ENCODE data around the gene ADAMTS7.
"Not testable (repeated sequence)": the region's sequence is repeated elsewhere in the genome, so short reads cannot be mapped to it uniquely, and the experiment has no call there.

ADAMTS7 gene

DNA sequence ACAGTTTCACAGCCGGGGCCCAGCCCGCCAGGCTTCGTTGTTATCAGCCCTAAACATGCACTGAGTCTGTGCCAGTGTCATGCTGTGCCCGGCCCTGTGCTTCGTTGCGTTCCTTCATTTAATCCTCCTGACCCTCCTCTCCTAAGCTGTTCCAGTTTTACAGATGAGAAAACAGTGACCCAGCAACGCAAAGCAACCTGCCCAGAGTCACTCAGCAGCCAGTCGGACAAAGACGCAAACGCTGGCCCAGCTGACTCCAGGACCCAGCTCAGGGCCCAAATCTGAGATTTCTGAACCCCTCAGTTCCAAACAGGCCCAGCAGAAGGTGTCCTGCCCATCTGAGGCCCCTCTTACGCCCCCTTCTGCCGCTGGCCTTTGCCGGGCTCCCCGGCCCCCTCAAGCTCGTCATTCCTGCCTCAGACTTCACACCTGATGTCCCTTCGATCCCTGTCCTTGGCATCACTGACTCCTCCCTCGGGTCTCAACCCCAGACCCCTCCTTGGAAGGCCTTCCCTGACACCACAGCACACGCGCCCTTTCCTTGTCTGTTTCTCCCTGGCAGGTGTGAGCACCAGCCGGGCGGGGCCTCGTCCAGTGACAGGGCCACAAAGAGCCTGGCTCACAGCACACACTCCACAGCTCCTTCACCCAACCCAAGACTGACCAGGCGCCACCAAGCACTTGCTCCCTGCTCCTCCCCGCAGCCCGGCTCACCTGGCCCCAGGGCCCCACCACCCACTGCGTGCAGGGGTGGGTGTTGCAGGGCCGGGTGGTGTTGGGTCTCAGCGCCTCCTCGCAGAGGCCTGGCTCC, 48.1 kb downstream of the ADAMTS7 start:
- no peak for DNase-seq

DNA sequence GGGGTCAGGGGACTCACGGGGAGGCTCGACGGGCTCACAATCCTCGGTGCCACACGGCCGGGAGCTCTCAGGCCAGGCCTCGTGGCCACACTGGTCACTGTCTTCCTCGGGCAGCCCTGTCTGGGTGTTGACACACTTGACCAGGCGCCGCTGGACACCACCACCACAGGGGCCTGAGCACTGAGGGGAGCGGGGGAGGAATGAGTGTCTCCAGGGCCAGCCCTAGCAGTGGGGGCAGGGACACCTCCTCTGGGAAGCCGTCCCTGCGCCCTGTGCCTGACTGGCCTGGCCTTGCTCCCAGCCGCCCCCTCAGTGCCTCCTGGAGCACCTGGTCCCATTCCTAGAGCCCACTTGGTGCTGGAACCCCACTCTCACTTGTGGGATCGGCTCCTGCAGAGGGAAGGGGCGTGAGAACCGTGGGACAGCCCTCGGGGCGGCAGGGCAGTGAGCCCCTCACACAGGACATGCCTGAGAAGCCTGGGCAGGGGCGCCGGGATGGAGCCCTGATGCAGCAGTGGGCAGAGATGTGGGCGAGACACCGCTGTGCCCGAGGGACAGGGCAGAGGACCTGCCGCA, 48.8 kb downstream of the ADAMTS7 start:
- not testable (repeated sequence) for DNase-seq

DNA sequence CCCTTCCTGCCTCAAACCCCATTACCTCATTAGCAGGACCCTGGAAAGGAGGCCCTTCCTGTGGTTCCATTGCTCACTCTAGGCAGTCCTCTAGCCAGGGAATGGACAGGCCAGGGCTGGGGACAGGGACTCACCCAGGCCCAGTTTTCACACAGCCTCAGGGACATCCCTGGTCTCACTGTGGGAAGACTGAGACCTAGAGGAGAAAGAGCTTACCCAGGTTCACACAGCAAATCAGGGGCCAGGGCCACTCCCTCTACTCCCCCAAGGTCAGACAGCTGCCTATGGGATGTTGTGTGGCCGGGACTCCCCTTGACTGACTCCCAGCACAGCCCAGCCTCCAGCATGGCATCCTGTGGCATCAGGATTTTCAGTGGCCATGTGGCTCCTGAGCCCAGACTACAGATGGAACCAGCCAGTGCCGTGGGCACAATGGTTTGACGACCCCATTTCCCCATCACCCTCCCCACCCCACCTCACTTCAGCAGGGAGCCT, 49.3 kb downstream of the ADAMTS7 start:
- DNase-seq, result no peak

DNA sequence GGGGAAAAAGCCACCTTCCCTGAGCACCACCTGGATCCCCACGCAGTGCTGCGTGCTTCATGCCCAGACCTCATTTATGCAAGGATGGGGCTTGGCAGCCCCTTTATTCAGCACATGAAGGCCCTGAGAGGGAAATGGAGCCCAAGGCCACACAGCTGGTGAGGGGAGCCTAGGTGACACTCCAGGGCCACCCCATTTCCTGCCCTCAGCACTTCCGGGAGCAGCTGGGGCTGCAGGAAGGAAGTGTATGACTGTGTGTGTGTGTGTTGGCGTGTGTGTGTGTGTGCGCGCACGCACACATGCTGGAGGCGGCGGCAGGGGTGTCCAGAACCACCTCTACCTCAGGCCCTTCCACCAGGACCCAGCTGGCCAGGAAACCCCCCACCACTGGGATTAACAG, 49.8 kb downstream of the ADAMTS7 start:
- DNase-seq, result peak; percentile 61

DNA sequence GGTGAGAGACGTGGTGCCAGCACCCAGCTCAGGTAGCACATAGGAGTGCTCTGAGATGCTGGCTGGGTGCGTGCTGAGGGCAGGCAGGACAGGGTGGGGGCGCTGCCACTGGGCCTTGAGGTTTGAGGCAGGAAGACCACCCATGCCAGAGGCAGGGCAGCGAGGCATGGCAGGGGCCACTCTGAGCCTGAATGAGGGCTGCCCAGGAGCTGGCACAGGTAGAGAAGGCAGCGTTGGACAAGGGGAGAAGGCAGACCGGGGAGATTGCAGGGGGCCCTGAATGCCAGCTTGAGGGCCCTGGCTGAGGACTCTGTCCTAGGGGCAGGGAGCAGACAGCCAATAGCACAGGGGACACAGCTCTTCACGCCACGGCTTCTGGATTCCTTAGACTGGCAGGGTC, 50.2 kb downstream of the ADAMTS7 start:
- DNase-seq, result no peak

DNA sequence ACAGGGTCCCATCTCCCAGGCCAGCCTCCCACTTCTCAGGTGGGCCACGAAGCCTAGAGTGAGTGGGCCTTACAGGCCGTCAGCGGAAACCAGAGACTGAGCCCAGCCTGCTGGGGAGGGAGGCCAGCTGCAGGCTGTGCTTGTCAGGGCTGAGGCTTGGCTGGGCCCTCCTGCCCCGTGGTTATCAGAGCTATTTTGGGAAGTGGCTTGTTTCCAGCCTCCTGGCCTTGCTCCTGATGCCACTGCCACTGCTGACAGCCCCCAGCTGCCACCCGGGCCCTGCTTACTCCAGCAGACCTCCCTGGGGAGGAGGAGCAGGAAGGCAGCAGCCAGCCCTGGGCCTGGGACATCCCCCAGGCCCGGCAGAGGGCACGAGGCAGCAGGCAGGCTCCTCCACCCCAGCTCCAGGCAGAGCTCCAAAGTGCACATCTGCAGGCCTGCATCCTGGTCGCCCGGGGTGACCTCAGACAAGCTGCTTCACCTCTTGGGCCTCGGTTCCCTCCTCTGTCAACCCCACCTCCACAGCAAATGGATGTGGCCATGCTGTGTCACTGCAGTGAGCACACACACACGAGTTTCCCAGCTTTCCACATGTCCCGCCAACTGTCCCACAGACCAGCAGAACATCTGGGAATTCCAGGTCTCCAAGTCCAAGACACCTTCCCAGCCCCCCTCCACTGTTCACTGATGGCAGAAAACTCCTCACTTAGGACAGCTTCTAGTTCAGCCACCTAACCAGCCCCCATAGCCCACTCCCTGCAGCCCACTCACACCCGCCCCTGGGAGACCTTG, 51.0 kb downstream of the ADAMTS7 start:
- DNase-seq, result not testable (repeated sequence)

DNA sequence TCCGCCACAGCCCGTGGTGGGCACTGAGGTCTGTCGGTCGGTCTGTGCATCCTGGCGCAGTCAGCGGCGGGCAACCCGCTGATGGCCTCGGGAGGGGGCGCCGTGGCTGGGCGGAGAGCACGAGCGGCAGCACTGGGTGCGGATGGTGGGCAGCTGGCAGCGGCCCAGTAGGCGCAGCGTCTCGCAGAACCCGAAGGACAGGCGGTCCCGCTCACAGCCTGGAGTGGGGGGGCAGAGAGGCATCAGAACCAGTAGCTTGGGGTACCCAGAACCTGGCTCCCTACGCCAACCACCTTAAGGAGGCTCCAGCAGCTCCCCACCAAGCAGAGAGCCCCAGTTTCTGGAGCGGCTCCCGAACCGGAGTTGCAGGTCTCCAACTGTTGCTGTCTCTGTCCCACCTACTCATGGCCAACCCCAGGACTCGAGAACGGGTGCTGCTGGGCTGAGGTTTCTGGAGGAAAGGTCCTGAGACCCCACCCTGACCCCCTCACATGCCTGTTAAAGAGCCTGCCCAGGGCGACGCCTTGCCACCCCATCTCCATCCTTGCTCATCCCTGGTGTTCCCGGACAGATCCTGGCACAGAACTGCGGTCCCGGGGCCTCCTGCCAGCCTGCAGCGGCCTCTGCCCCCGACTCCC, 51.8 kb downstream of the ADAMTS7 start:
- not testable (repeated sequence) for DNase-seq

DNA sequence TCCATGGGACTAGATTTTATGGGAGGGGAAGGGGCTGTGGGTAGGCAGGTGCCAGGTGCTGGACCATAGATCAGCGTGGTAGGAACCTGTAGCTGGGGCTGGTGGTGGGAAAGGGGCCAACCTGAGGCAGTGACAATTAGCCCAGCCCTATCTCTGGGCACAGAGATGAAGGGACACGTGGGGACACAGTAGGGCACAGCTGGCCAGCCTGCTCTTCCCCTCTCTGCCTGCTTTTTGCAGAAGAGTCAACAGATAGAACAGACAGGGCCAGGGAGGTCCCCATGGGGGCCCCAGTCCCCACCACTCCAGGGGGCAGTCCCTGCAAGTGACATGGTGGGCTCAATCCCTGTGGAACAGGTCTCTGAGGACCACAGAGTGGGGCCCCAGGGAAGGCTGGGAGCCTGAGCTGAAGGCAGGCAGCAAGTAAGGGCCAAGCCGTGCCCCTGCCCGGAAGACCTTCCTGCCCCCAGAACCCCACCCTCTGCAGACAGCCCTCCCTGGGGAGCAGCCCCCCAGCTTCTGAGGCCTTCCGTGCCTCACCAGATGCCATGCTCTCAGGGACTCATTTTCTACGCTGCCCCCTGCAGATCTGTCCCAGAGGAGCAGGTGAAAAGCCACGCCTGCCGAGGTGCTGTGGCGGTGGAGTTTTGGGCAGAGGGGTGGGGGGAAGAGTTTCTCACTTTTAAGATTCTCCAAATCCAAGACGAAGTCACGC, 52.6 kb downstream of the ADAMTS7 start:
- DNase-seq, result not testable (repeated sequence)

DNA sequence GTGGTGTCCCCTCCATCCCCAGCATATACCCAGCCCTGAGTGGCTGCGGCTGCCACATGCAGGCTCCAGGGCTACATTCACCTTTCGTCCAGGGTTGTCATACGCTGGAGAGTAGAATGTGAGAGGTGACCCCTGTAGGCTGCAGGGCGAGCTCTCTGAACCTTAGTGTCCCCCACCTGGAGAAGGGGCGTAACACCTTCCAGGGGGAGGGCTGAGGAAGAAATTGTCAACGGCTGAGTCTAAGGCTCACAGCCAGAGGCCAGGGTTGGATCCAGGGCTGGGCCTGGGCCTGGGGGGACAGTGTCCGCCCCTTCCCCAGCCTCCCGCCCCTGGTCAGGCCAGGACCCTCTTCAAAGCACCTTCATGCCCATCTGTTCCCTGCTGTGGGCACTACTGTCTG, 53.2 kb downstream of the ADAMTS7 start:
- DNase-seq, result not testable (repeated sequence)

DNA sequence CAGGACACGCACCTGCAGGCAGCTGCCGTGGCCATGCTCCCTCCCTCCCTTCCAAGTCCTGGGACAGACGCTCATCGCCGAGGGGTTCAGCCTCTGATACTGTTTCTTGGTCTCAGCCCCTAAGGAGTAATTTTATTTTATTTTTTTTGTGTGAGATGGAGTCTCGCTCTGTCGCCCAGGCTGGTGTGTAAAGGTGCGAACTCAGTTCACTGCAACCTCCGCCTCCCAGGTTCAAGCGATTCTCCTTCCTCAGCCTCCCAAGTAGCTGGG, 53.7 kb downstream of the ADAMTS7 start:
- DNase-seq, result no peak

DNA sequence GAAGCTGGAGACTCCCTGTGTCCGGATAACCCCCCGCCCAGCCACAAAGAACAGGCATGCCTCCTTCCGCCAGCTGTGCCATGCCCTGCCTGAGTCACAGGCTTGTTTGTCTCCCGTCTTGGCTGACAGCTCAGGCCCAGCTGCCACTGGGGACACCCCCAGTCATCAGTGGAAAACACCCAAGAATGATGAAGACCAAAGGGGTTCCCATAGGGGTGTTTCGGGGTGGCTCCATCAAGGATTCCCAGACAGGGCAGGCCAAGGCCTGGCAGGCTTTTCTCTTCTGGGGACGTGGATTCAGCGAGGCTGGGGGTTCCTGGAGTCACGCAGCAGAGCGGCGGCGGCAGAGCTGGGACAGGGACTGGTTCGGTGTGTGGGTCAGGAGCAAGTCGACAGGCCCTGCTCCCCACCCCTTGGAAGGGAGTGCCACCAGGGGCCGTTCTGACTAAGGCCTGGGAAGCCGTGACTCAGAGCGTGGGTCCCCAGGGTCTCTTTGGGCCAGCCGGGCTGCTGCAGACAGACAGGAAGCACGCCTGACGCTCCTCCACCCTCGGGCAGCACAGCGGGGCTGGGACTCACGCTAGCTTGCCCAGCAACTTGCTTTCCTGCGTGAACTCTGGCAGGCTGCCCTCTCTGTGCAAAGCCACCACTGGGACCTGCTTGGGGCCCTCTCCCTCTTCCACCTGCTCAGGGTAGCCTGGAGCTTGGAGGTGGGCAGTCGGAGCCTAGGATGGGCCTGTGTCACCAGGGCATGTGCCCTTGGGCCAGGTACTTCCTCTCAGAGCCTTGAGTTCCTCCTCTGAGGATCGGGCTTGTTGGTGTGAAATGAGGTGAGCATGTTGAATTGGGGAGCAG, 54.3 kb downstream of the ADAMTS7 start:
- not testable (repeated sequence) for DNase-seq

DNA sequence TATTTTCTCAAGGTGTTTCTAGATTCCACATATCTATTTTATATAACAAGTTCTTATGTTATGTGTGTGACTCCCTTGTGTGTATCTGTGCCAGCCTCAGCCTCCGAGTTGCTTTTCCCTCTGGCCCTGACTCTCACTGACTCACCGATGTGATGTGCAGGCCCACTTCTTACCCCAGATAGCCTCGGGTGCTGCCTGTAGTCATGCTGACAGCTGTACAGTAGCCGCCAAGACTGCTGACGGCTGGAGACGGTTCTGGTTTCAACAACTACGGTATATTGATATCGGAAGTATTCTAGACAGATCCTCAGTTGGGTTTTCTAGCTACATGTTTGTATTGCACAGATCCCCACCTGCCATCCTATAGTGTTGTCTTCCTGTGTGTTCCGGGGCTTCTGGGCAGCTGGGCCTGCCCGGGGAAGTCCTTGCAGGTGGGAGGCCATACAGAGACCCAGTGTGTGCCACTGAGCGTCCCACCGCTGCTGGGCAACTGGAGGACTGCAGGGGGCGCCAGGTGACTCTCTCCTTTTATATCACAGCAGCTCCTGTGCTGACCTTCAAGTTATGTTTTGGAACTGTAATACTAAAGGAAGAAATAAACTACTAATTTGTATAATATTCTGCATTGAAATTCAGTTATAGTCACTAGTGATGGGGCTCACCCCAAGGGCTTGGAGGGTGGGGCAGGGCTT, 55.2 kb downstream of the ADAMTS7 start:
- peak; percentile 33 for DNase-seq

DNA sequence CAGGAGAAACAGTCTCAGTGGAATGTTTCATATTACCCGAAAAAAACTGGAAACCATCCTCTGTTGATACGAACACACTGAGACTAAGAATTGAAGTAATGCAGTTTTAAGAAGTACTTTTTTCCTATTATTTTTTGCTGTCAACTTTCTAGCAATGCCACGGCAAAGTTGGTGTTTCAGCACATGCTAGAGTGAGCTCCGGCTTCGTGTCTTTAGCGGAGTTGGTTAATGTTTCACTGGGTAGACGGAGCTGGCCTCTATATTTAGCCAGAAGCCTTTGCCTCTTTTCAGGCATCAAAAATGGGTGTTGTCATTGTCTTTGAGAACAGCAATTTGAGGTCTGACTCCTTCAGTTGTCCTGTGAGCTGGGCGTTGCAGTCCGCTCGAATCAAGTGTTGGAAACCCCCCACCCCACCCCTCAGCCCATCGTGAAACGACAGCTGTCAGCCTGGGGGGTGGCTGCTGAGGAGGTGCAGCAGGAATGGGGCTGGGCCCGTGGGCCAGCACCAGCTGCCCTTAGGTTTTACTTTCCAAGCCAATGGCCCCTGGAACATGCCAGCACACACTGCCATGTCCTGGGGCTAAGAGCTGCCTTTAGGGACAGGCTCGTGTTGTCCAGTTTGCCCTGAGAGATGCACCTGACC, 56.5 kb downstream of the ADAMTS7 start:
- not testable (repeated sequence) for DNase-seq

DNA sequence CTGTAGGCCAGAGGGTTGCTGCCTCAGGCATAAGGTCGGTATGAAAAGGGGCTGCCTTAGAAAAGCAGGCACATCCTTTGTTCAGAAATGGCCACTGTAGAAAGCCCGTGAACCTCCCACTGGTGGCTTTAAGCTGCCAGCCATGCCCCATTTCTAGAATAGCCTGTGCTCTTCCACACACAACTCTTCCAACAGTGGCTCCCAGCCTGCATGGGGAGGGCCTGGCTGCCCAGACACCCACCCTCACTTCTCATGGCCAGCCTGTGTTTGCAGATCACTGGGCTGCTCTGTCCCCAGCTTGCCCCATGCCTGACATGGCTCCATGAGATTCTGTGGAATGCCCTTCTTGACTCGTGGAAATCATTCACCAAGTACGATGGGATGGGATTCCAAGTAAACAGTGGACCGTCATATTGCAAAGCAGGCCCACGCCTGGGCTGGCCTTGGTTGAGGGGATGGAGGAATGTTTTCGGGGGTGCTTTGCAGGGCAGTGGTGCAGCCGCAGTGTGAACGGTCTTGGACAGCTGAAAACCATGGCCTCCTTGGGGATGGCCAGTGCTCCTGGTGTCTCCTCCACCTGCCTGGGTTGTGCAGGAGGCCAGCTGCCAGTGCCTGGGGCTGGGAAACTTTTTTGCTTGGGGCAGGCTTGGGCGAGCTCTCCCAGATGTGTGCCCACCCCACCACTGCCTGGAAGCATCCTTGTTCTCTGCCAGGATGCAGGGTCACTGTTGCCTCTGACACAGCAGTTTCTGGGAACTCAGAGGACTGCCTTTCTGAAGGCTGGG, 57.3 kb downstream of the ADAMTS7 start:
- DNase-seq, result not testable (repeated sequence)

DNA sequence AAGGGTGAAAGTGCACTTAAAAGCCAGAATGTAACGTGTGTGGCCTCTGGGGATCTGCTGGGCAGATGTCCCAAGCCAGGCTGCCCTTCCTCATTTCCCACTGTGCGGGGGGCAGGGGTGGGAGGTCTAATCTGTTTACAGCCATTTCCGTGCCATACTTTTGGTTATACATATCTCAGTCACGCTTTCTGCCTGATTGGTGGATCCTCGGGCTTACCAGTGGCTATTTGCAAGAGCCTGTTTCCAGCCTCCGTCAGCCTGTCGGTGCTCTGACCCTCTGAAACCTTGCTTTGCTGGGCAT, 58.0 kb downstream of the ADAMTS7 start:
- not testable (repeated sequence) for DNase-seq

DNA sequence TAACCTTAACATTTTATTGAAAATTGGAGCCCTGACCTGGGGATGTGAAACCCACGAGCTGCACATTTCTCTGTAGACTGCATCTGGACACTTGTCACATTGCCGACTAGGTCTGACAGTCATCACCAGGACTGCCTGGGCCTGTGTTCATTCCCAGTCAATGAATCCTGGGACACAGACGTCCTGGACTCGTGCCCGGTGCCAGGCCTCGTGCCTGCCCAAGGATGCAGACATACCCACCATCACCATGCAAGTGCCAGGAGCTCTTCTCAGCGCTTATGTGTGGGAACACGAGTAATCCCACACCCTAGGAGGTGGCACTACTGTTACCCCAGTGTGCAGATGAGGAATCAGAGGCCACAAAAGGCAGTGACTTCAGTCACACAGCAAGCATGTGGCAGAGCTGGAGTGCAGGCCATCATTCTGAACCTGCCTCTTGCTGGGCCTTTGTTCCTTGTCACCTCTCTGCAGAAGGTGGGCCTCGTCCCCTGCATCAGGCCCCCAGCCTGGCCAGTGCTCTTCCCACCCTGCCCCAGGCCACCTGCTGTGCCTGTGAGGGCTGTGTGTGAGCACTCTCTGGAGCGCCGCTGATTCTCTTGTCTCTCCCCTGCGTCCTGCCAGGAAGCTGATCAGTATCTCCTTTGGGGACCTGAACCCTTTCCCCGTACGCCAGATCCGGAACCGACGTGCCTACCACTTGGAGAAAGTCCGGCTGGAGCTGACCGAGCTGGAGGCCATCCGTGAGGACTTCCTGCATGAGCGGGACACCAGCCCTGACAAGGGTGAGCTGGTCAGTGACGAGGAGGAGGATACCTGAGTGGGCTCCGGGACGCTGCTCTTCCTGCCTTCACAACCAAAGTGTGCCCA, 58.5 kb downstream of the ADAMTS7 start:
- DNase-seq, result no peak

DNA sequence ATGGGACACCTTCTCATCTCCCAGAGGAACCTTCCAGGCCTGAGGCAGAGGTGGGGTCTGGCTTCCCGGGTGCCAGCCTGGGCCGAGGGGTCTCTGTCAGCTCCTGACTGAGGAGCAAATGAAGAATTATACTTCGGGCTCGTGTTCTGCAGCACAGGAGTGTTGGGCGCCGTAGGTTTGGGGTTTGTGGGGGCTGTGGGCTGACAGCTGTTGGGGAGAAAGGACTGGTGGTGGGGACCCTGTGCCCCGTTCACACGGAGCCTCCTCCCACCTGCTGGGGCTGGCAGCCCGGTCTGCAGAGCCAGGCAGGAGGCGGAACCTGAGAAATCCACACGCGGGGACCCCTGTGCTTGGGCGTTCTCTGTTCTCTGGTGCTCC, 59.7 kb downstream of the ADAMTS7 start:
- no peak for DNase-seq

DNA sequence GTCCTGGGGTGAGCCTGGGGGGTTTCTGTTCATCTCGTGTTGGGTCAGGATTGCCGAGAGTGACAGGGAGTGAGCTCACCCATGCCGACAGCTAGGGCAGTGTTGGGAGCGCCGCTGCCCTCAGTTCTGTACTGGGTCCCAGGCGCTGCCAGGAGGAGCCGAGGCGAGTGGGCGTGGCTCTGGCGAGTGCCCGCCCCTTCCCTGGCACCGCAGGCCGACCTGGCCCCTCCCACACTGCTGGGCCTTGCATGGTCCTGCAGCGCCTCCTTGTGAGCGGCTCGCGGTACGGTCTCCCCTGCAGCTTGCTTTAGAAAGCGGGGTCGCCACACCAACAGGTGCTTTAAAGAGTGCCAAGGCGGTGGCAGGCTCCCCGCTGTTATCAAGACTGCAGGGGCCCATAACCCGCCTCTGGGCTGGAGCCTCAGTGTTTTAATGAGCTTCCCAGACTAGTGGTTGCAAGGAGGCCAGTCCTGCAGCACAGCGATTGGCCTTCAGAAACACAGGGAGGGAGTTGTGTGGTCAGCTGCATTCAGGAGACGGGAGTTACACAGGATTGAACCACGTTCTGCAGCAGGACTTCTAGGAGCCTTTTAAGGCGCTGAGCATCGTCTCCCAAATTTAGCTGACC, 60.2 kb downstream of the ADAMTS7 start:
- DNase-seq, result peak; percentile 94
